Esophagus squamous epithelium (tissue), 4 donors: ENCODE results near the gene NME3.

Experiments
- CTCF ChIP-seq, 6 experiments: fragments of 450-650 bp in 4 of 6; fragments of 200-600 bp in 2 of 6; sonication (generic) in 2 of 6; IDR thresholded peaks; one replicate each; pipeline ENCODE4 v1.5.1; 2016 to 2019; ENCODE audit warnings: antibody characterized with exemption in 6 of 6, mild to moderate bottlenecking in 4 of 6, moderate library complexity in 4 of 6
- POLR2A ChIP-seq, 4 donors: fragments of 450-650 bp; IDR thresholded peaks; one replicate each; pipeline ENCODE4 v1.6.1; 2017; ENCODE audit warnings: antibody characterized with exemption in 4 of 4, mild to moderate bottlenecking in 4 of 4, moderate library complexity in 3 of 4

GRCh38 chr16:1793578-1794220, 22.4 kb upstream of the NME3 start, which contains the start of gene IGFALS:
- no peak for TF ChIP-seq CTCF (IDR thresholded peaks at IDR 0.05)
- no peak for TF ChIP-seq POLR2A (IDR thresholded peaks at IDR 0.05)
